Calu3 (cell line): Measurements from ENCODE around the gene PSMF1. TPM values are rescaled to one million over a fixed set of nuclear protein-coding genes. Genes with fewer than 3 reads are reported as not detected.

ENCODE experiments used
- BruUV-seq: library from RNA; stranded (reverse); fragments of 400-500 nt; replicated peaks from 2 replicates; lab custom pipeline; 2021; lab: Mats Ljungman, UMichigan
- CTCF ChIA-PET: fragments of 300-600 bp; sonication (Branson Sonifier 250); formaldehyde crosslinking; loops from one replicate; lab custom pipeline; 2022; ENCODE audit warnings: antibody characterized with exemption; lab: Charles Lee
- DNase-seq: peaks from one replicate; pipeline ENCODE4 v3.0.0; 2022
- H3K27ac Mint-ChIP-seq: one replicate; pipeline ENCODE4 v1.8.0; 2022; ENCODE audit warnings: mixed read lengths; ENCODE audit not compliant: unreplicated experiment
- H3K27me3 Mint-ChIP-seq: one replicate; pipeline ENCODE4 v1.8.0; 2022; ENCODE audit warnings: mixed read lengths; ENCODE audit not compliant: unreplicated experiment
- H3K36me3 Mint-ChIP-seq: one replicate; pipeline ENCODE4 v1.8.0; 2022; ENCODE audit warnings: mild to moderate bottlenecking, moderate library complexity, mixed read lengths; ENCODE audit not compliant: insufficient read depth, unreplicated experiment
- H3K4me1 Mint-ChIP-seq: one replicate; pipeline ENCODE4 v1.8.0; 2022; ENCODE audit warnings: mild to moderate bottlenecking, low read depth, mixed read lengths; ENCODE audit not compliant: unreplicated experiment
- H3K4me3 Mint-ChIP-seq: one replicate; pipeline ENCODE4 v1.8.0; 2022; ENCODE audit warnings: mild to moderate bottlenecking, low read depth, moderate library complexity, mixed read lengths; ENCODE audit not compliant: unreplicated experiment
- H3K9me3 Mint-ChIP-seq: one replicate; pipeline ENCODE4 v1.8.0; 2022; ENCODE audit warnings: low read depth, mixed read lengths; ENCODE audit not compliant: unreplicated experiment
- CTCF ChIP-seq: fragments of 200-600 bp; IDR thresholded peaks from one replicate; pipeline ENCODE4 v1.8.0; 2022; ENCODE audit warnings: antibody characterized with exemption; ENCODE audit not compliant: unreplicated experiment
- intact Hi-C: fragments of 100-400 bp; cut with micrococcal nuclease; formaldehyde crosslinking; loops from one replicate; pipeline ENCODE4 v1.10.0; 2022; ENCODE audit not compliant: unreplicated experiment
- total RNA-seq: library from RNA; stranded (reverse); gene quantifications from 2 replicates; pipeline ENCODE4 v1.2.3, GENCODE V29; 2022

PSMF1 gene
- total RNA-seq, 1 experiment from 2014 or later, result 112 TPM

- DNase-seq, result peak; percentile 33
These were observed 4.2 kb downstream of the PSMF1 start for GRCh38 chr20:1122388-1123315.

GRCh38 chr20:1123666-1124065 is 5.3 kb downstream of the PSMF1 start:
- CTCF ChIA-PET, result no interaction called here
- peaks cover 36% of the 10 kb centered on the region for H3K4me1 Mint-ChIP-seq
- no peak for TF ChIP-seq CTCF
- H3K27ac Mint-ChIP-seq, result no peak overlapping the region
- H3K9me3 Mint-ChIP-seq, result no peaks in the 10 kb centered on the region
- intact Hi-C loops, result no loop called here
- H3K4me3 Mint-ChIP-seq, result no peak overlapping the region
- no TSS peak for BruUV-seq
- H3K27me3 Mint-ChIP-seq, result no peaks in the 10 kb centered on the region
- H3K36me3 Mint-ChIP-seq, result peaks cover 30% of the 10 kb centered on the region
- no peak for DNase-seq

More at GRCh38 chr20:1122388-1123315, 4.2 kb downstream of the PSMF1 start:
- no peaks in the 10 kb centered on the region for H3K9me3 Mint-ChIP-seq
- no peak for TF ChIP-seq CTCF
- no peaks in the 10 kb centered on the region for H3K27me3 Mint-ChIP-seq
- peaks cover 38% of the 10 kb centered on the region for H3K4me1 Mint-ChIP-seq
- H3K36me3 Mint-ChIP-seq, result peaks cover 36% of the 10 kb centered on the region
- intact Hi-C loops, result no loop called here
- no TSS peak for BruUV-seq
- no peak overlapping the region for H3K4me3 Mint-ChIP-seq
- CTCF ChIA-PET, result no interaction called here
- no peak overlapping the region for H3K27ac Mint-ChIP-seq

GRCh38 chr20:1124421-1124820 is 6.0 kb downstream of the PSMF1 start:
- Mint-ChIP-seq H3K4me1 (peaks cover 33% of the 10 kb centered on the region), H3K27ac (no peak overlapping the region), H3K4me3 (no peak overlapping the region), H3K36me3 (peaks cover 22% of the 10 kb centered on the region), H3K27me3 (no peaks in the 10 kb centered on the region), H3K9me3 (no peaks in the 10 kb centered on the region)
- BruUV-seq, result no TSS peak
- CTCF ChIA-PET, result no interaction called here
- intact Hi-C loops, result no loop called here
- no peak for TF ChIP-seq CTCF
- no peak for DNase-seq

- Mint-ChIP-seq H3K9me3 (no peaks in the 10 kb centered on the region), H3K27ac (no peak overlapping the region), H3K4me3 (no peak overlapping the region), H3K36me3 (peaks cover 20% of the 10 kb centered on the region), H3K27me3 (no peaks in the 10 kb centered on the region), H3K4me1 (peaks cover 24% of the 10 kb centered on the region)
- no peak for TF ChIP-seq CTCF
- intact Hi-C loops, result no loop called here
- DNase-seq, result no peak
- BruUV-seq, result no TSS peak
- CTCF ChIA-PET, result no interaction called here
These were observed 6.9 kb downstream of the PSMF1 start for GRCh38 chr20:1125277-1125676.
